Measurements from ENCODE around the gene PDE4D.
"Not testable (repeated sequence)": the region's sequence is repeated elsewhere in the genome, so short reads cannot be mapped to it uniquely, and the experiment has no call there.

PDE4D gene

GRCh38 chr5:59418808-59419207, 474.7 kb downstream of the PDE4D start:
- Histone ChIP-seq H3K4me3 (ENCODE audit: low read depth, low read length) (no peak overlapping the region), H3K36me3 (ENCODE audit: control insufficient read depth, insufficient read depth, low read length) (no peaks in the 10 kb centered on the region), H3K27me3 (ENCODE audit: control insufficient read depth, insufficient read depth, low read length) (no peaks in the 10 kb centered on the region), H3K9me3 (ENCODE audit: control insufficient read depth, insufficient read depth, low read length) (no peaks in the 10 kb centered on the region), H3K9ac (ENCODE audit: low read depth, low read length) (no peak overlapping the region), H3K4me1 (ENCODE audit: control insufficient read depth, insufficient read depth, low read length) (no peaks in the 10 kb centered on the region)

- no peaks in the 10 kb centered on the region for H3K36me3 ChIP-seq (ENCODE audit: control insufficient read depth, insufficient read depth, low read length)
- no peaks in the 10 kb centered on the region for H3K4me1 ChIP-seq (ENCODE audit: control insufficient read depth, insufficient read depth, low read length)
- no peak overlapping the region for H3K4me3 ChIP-seq (ENCODE audit: low read depth, low read length)
- no peak overlapping the region for H3K9ac ChIP-seq (ENCODE audit: low read depth, low read length)
- H3K9me3 ChIP-seq (ENCODE audit: control insufficient read depth, insufficient read depth, low read length): no peaks in the 10 kb centered on the region
- no peaks in the 10 kb centered on the region for H3K27me3 ChIP-seq (ENCODE audit: control insufficient read depth, insufficient read depth, low read length)
These were observed 477.1 kb downstream of the PDE4D start for GRCh38 chr5:59416451-59416850.

- H3K4me1 ChIP-seq (ENCODE audit: control insufficient read depth, insufficient read depth, low read length): no peaks in the 10 kb centered on the region
- no peak overlapping the region for H3K4me3 ChIP-seq (ENCODE audit: low read depth, low read length)
- H3K9ac ChIP-seq (ENCODE audit: low read depth, low read length): no peak overlapping the region
- H3K36me3 ChIP-seq (ENCODE audit: control insufficient read depth, insufficient read depth, low read length): no peaks in the 10 kb centered on the region
- H3K27me3 ChIP-seq (ENCODE audit: control insufficient read depth, insufficient read depth, low read length): no peaks in the 10 kb centered on the region
- no peaks in the 10 kb centered on the region for H3K9me3 ChIP-seq (ENCODE audit: control insufficient read depth, insufficient read depth, low read length)
These were observed 477.5 kb downstream of the PDE4D start for GRCh38 chr5:59416026-59416425.

- no peak overlapping the region for H3K9ac ChIP-seq (ENCODE audit: low read depth, low read length)
- peaks cover 10% of the 10 kb centered on the region for H3K9me3 ChIP-seq (ENCODE audit: control insufficient read depth, insufficient read depth, low read length)
- no peaks in the 10 kb centered on the region for H3K4me1 ChIP-seq (ENCODE audit: control insufficient read depth, insufficient read depth, low read length)
- H3K4me3 ChIP-seq (ENCODE audit: low read depth, low read length): no peak overlapping the region
- no peaks in the 10 kb centered on the region for H3K36me3 ChIP-seq (ENCODE audit: control insufficient read depth, insufficient read depth, low read length)
- H3K27me3 ChIP-seq (ENCODE audit: control insufficient read depth, insufficient read depth, low read length): no peaks in the 10 kb centered on the region
These were observed 481.1 kb downstream of the PDE4D start for GRCh38 chr5:59412428-59412827.

GRCh38 chr5:59408997-59409396, 484.5 kb downstream of the PDE4D start:
- not testable (repeated sequence) for H3K9me3 ChIP-seq (ENCODE audit: control insufficient read depth, insufficient read depth, low read length); H3K27me3 ChIP-seq (ENCODE audit: control insufficient read depth, insufficient read depth, low read length); H3K4me1 ChIP-seq (ENCODE audit: control insufficient read depth, insufficient read depth, low read length); H3K4me3 ChIP-seq (ENCODE audit: low read depth, low read length); H3K36me3 ChIP-seq (ENCODE audit: control insufficient read depth, insufficient read depth, low read length); H3K9ac ChIP-seq (ENCODE audit: low read depth, low read length)

GRCh38 chr5:59407967-59408366, 485.6 kb downstream of the PDE4D start:
- no peaks in the 10 kb centered on the region for H3K27me3 ChIP-seq (ENCODE audit: control insufficient read depth, insufficient read depth, low read length)
- peaks cover 10% of the 10 kb centered on the region for H3K9me3 ChIP-seq (ENCODE audit: control insufficient read depth, insufficient read depth, low read length)
- no peaks in the 10 kb centered on the region for H3K4me1 ChIP-seq (ENCODE audit: control insufficient read depth, insufficient read depth, low read length)
- no peak overlapping the region for H3K9ac ChIP-seq (ENCODE audit: low read depth, low read length)
- no peaks in the 10 kb centered on the region for H3K36me3 ChIP-seq (ENCODE audit: control insufficient read depth, insufficient read depth, low read length)
- no peak overlapping the region for H3K4me3 ChIP-seq (ENCODE audit: low read depth, low read length)

- Histone ChIP-seq H3K9me3 (ENCODE audit: control insufficient read depth, insufficient read depth, low read length) (no peaks in the 10 kb centered on the region), H3K4me1 (ENCODE audit: control insufficient read depth, insufficient read depth, low read length) (no peaks in the 10 kb centered on the region), H3K36me3 (ENCODE audit: control insufficient read depth, insufficient read depth, low read length) (no peaks in the 10 kb centered on the region), H3K27me3 (ENCODE audit: control insufficient read depth, insufficient read depth, low read length) (no peaks in the 10 kb centered on the region), H3K9ac (ENCODE audit: low read depth, low read length) (no peak overlapping the region), H3K4me3 (ENCODE audit: low read depth, low read length) (no peak overlapping the region)
These were observed 491.9 kb downstream of the PDE4D start for GRCh38 chr5:59401637-59402036.

GRCh38 chr5:59394956-59395355, 498.6 kb downstream of the PDE4D start:
- H3K9me3 ChIP-seq (ENCODE audit: control insufficient read depth, insufficient read depth, low read length): not testable (repeated sequence)

GRCh38 chr5:59393585-59394420, 499.7 kb downstream of the PDE4D start:
- Histone ChIP-seq H3K4me3 (ENCODE audit: low read depth, low read length) (no peak overlapping the region), H3K9me3 (ENCODE audit: control insufficient read depth, insufficient read depth, low read length) (no peaks in the 10 kb centered on the region), H3K36me3 (ENCODE audit: control insufficient read depth, insufficient read depth, low read length) (no peaks in the 10 kb centered on the region), H3K4me1 (ENCODE audit: control insufficient read depth, insufficient read depth, low read length) (peaks cover 3% of the 10 kb centered on the region), H3K9ac (ENCODE audit: low read depth, low read length) (no peak overlapping the region), H3K27me3 (ENCODE audit: control insufficient read depth, insufficient read depth, low read length) (no peaks in the 10 kb centered on the region)

More at GRCh38 chr5:59394956-59395355, 498.6 kb downstream of the PDE4D start:
- not testable (repeated sequence) for H3K4me1 ChIP-seq (ENCODE audit: control insufficient read depth, insufficient read depth, low read length); H3K27me3 ChIP-seq (ENCODE audit: control insufficient read depth, insufficient read depth, low read length); H3K4me3 ChIP-seq (ENCODE audit: low read depth, low read length); H3K9ac ChIP-seq (ENCODE audit: low read depth, low read length); H3K36me3 ChIP-seq (ENCODE audit: control insufficient read depth, insufficient read depth, low read length)

- no peaks in the 10 kb centered on the region for H3K36me3 ChIP-seq (ENCODE audit: control insufficient read depth, insufficient read depth, low read length)
- no peak overlapping the region for H3K4me3 ChIP-seq (ENCODE audit: low read depth, low read length)
- H3K9ac ChIP-seq (ENCODE audit: low read depth, low read length): no peak overlapping the region
- H3K9me3 ChIP-seq (ENCODE audit: control insufficient read depth, insufficient read depth, low read length): no peaks in the 10 kb centered on the region
- no peaks in the 10 kb centered on the region for H3K27me3 ChIP-seq (ENCODE audit: control insufficient read depth, insufficient read depth, low read length)
- peaks cover 3% of the 10 kb centered on the region for H3K4me1 ChIP-seq (ENCODE audit: control insufficient read depth, insufficient read depth, low read length)
These were observed 501.9 kb downstream of the PDE4D start for GRCh38 chr5:59391576-59391975.

GRCh38 chr5:59390989-59391388, 502.5 kb downstream of the PDE4D start:
- Histone ChIP-seq H3K27me3 (ENCODE audit: control insufficient read depth, insufficient read depth, low read length) (no peaks in the 10 kb centered on the region), H3K4me3 (ENCODE audit: low read depth, low read length) (no peak overlapping the region), H3K4me1 (ENCODE audit: control insufficient read depth, insufficient read depth, low read length) (peaks cover 3% of the 10 kb centered on the region), H3K9ac (ENCODE audit: low read depth, low read length) (no peak overlapping the region), H3K36me3 (ENCODE audit: control insufficient read depth, insufficient read depth, low read length) (no peaks in the 10 kb centered on the region), H3K9me3 (ENCODE audit: control insufficient read depth, insufficient read depth, low read length) (no peaks in the 10 kb centered on the region)

- Histone ChIP-seq H3K9ac (ENCODE audit: low read depth, low read length) (no peak overlapping the region), H3K36me3 (ENCODE audit: control insufficient read depth, insufficient read depth, low read length) (no peaks in the 10 kb centered on the region), H3K9me3 (ENCODE audit: control insufficient read depth, insufficient read depth, low read length) (no peaks in the 10 kb centered on the region), H3K4me3 (ENCODE audit: low read depth, low read length) (no peak overlapping the region), H3K27me3 (ENCODE audit: control insufficient read depth, insufficient read depth, low read length) (no peaks in the 10 kb centered on the region), H3K4me1 (ENCODE audit: control insufficient read depth, insufficient read depth, low read length) (peaks cover 3% of the 10 kb centered on the region)
These were observed 503.4 kb downstream of the PDE4D start for GRCh38 chr5:59390074-59390659.
